GM20000 (cell line): ENCODE data around the gene CARD9.
"Not testable (repeated sequence)": the region's sequence is repeated elsewhere in the genome, so short reads cannot be mapped to it uniquely, and the experiment has no call there.

Experiments used
- DNase-seq: peaks from one replicate; pipeline ENCODE4 v3.0.0; 2012; ENCODE audit warnings: low spot score
- CTCF ChIP-seq: IDR thresholded peaks from 2 replicates; pipeline ENCODE4 v1.5.1; 2012; ENCODE audit warnings: mild to moderate bottlenecking, control low read depth; ENCODE audit errors: extremely low read depth, missing control alignments

Gene CARD9

GRCh38 chr9:136326061-136326760 is 47.3 kb downstream of the CARD9 start:
- TF ChIP-seq CTCF = no peak

GRCh38 chr9:136325358-136325757 is 48.1 kb downstream of the CARD9 start:
- TF ChIP-seq CTCF = no peak
- DNase-seq = no peak

More at GRCh38 chr9:136326061-136326760, 47.3 kb downstream of the CARD9 start:
- no peak for DNase-seq

GRCh38 chr9:136324501-136325300 is 48.8 kb downstream of the CARD9 start:
- DNase-seq = no peak
- TF ChIP-seq CTCF = no peak

- DNase-seq = no peak
- TF ChIP-seq CTCF = no peak
Measured at GRCh38 chr9:136323371-136323789, 50.1 kb downstream of the CARD9 start.

GRCh38 chr9:136322756-136323330 is 50.6 kb downstream of the CARD9 start:
- no peak for DNase-seq
- no peak for TF ChIP-seq CTCF

GRCh38 chr9:136321561-136321960 is 51.9 kb downstream of the CARD9 start:
- no peak for DNase-seq
- TF ChIP-seq CTCF = no peak

- not testable (repeated sequence) for DNase-seq
Measured at GRCh38 chr9:136320972-136321371, 52.5 kb downstream of the CARD9 start.

GRCh38 chr9:136319955-136320354 is 53.5 kb downstream of the CARD9 start:
- DNase-seq = not testable (repeated sequence)

- DNase-seq = not testable (repeated sequence)
Measured at GRCh38 chr9:136319244-136319643, 54.2 kb downstream of the CARD9 start.
